Measurements from ENCODE around the gene CSMD2.

CSMD2 gene

DNA sequence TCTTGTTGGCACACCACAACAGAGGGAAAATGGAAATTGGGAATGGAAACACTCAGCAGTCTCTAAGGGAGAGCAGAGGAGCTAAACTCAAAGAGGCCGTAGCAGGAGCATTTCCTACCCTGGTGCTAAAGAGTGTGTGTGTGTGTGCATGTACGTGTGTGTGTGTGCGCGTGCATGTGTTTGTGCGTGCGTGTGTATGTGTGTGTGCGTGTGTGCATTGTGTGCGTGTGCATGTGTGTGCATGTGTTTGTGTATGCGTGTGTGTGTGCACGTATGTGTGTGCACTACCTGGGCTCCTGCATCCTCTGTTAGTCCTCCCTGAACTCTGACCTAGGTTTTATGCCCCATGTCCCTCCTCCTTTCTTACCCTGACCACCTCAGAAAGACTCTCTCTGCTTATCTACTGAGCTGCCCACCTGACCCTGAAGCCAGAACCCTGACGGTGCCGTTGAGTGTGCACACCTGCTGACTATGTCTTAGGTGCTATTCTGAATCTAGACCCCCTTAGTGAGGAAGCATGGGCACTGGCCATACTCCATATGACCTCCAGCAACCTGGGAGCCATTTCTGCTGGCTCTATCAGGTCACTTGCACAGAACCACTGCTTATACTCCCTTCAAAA lies 458.3 kb downstream of the CSMD2 start:
- DNase-seq (ENCODE audit: insufficient read length, low spot score) (no peak), FAIRE-seq (no peak)
- TF ChIP-seq, protein P1, sequence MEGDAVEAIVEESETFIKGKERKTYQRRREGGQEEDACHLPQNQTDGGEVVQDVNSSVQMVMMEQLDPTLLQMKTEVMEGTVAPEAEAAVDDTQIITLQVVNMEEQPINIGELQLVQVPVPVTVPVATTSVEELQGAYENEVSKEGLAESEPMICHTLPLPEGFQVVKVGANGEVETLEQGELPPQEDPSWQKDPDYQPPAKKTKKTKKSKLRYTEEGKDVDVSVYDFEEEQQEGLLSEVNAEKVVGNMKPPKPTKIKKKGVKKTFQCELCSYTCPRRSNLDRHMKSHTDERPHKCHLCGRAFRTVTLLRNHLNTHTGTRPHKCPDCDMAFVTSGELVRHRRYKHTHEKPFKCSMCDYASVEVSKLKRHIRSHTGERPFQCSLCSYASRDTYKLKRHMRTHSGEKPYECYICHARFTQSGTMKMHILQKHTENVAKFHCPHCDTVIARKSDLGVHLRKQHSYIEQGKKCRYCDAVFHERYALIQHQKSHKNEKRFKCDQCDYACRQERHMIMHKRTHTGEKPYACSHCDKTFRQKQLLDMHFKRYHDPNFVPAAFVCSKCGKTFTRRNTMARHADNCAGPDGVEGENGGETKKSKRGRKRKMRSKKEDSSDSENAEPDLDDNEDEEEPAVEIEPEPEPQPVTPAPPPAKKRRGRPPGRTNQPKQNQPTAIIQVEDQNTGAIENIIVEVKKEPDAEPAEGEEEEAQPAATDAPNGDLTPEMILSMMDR (IDR thresholded peaks at IDR 0.05; ENCODE audit: insufficient read depth, missing control alignments): no peak

DNA sequence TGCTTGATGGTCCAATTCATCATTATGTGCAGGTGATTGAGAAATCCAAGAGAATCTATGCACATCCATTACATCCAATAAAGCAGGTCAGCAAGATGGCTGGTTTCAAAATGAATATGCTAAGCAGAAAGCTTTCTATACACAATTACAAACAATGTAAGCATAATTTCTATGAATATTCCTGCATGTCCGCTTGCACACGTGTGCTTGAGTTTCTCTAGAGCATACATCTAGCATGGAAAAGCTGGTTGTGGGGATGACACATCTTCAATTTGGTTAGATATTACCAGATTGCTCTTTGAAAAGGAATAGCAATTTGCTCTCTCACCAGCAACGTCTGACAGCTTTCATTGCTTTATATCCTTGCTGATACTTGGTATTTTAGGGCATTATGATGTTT lies 461.6 kb downstream of the CSMD2 start:
- DNase-seq (ENCODE audit: insufficient read length, low spot score) (no peak), FAIRE-seq (no peak)
- TF ChIP-seq, protein P1 (IDR thresholded peaks at IDR 0.05; ENCODE audit: insufficient read depth, missing control alignments): no peak

DNA sequence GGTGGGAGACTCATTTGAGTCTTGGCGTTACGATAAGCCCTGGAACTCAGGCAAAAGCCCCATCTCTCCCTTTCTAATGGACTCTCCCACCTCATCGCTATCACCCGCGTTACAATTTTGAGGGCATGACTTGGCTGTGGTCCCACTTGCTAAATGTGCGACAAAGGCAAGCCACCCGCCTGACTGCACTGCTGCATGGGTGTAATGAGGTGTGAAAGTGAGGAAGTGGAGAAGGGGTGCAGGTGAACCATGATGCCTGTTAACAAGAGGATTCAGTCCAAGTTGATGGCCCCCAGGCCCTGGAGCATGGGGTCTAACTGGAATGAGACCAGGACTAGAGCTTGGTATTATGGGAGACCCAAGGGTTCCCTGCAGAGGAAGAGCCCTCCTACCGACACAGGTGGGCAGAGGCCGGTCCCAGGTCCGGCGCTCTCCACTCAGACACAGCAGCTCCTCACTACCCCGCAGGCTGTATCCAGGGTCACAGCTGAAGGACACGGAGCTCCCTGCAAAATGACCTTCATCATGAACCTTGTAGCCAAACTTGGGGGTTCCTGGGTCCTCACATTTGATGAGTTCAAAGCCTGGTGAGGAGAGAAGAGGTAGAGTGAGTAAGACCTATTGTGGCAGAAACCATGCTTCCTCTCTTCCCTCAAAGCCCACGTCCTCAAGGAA lies 466.5 kb downstream of the CSMD2 start:
- TF ChIP-seq, protein P1 (IDR thresholded peaks at IDR 0.05; ENCODE audit: insufficient read depth, missing control alignments): no peak
- no peak for DNase-seq (ENCODE audit: insufficient read length, low spot score)
- FAIRE-seq: no peak

DNA sequence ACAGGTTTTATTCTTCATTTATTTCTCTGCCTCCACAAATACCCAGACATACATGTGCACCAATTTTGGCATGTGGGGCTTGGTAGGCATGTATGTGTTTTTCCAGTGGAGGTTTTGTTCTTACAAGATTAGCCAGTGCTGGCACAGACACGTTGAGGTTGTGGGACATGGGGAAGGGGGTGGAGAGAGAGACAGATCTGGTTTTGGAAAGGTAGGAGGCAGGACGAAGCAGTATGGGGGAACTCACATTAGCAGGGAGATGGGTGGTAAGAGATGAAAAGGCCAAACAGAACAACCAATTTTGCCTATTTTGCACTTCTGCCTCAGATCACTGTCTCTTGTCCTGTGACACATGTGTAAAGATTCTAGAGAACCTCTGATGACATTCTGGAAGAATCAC lies 467.2 kb downstream of the CSMD2 start:
- TF ChIP-seq, protein P1 (IDR thresholded peaks at IDR 0.05; ENCODE audit: insufficient read depth, missing control alignments): no peak
- DNase-seq (ENCODE audit: insufficient read length, low spot score) (no peak), FAIRE-seq (no peak)

DNA sequence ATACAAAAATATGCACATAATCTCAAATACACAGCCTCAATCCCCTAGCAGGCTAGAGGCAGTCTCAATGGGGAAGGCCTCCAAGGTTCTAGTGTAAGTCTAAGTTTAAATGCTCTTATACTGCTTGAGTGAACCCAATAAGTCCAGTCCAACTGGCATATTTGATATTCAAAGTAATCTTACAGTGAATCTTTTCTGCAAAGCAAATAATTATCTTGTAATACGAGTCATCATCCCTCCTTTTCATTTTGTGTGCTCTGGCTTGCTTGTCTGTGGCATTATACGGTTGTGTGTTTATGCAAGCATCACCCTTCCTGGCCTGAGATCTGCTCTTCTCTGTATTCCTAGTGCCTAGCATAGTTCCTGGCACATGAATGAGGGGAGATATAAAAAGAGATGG lies 468.1 kb downstream of the CSMD2 start:
- TF ChIP-seq, protein P1 (IDR thresholded peaks at IDR 0.05; ENCODE audit: insufficient read depth, missing control alignments): no peak
- DNase-seq (ENCODE audit: insufficient read length, low spot score) (no peak), FAIRE-seq (no peak)

DNA sequence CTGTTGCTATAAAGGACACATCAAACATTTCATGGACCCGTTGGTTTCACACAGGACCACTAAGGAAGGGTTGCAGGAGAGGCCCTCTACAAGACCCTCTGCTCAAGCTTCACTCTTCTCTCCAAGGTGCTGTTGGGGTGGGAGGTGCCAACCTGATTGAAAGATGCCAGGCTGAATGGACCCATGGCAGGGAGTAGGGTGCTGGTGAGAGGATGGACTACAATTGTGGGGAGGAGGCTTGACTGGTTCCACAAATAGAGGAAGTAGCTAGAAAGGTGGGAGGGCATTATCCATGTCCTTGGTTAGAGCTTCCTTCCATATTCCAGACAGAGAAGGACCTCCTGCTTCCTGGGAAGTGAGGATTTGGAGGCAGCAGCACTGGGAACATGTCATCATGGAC lies 468.7 kb downstream of the CSMD2 start:
- DNase-seq (ENCODE audit: insufficient read length, low spot score): no peak
- TF ChIP-seq, protein P1 (IDR thresholded peaks at IDR 0.05; ENCODE audit: insufficient read depth, missing control alignments): no peak
- no peak for FAIRE-seq
